ENCODE results near the gene ZNF408. TPM values are rescaled to one million over a fixed set of nuclear protein-coding genes. Genes with fewer than 3 reads are reported as not detected.
"Not testable (repeated sequence)": the region's sequence is repeated elsewhere in the genome, so short reads cannot be mapped to it uniquely, and the experiment has no call there.

Gene ZNF408
- total RNA-seq, 2 experiments from 2014 or later, result 9.2 to 9.7 TPM

- CTCF ChIA-PET, result interaction anchor here (1.3 kb wide), 1 partner anchor 27 kb away, joined by 3 read pairs; no protein-coding TSS in a partner anchor
- Mint-ChIP-seq H3K27me3 (no peaks in the 10 kb centered on the region), H3K27ac (peak overlapping the region; percentile 36)
Measured at GRCh38 chr11:46697723-46698122, 3.1 kb upstream of the ZNF408 start.

GRCh38 chr11:46698597-46698996, 2.2 kb upstream of the ZNF408 start:
- peak overlapping the region; percentile 97 for H3K4me3 Mint-ChIP-seq
- ATAC-seq (no peak), DNase-seq (no peak)
- no peaks in the 10 kb centered on the region for H3K27me3 Mint-ChIP-seq
- intact Hi-C loops (cut with micrococcal nuclease), result no loop called here
- ChIA-PET POLR2A (no interaction called here), CTCF (no interaction called here)
- no peaks in the 10 kb centered on the region for H3K9me3 Mint-ChIP-seq
- no peak for TF ChIP-seq CTCF (IDR thresholded peaks at IDR 0.05)
- peaks cover 47% of the 10 kb centered on the region for H3K4me1 Mint-ChIP-seq (ENCODE audit: low read depth)
- H3K36me3 Mint-ChIP-seq (ENCODE audit: low read depth), result peaks cover 26% of the 10 kb centered on the region
- peak overlapping the region; percentile 75 for H3K27ac Mint-ChIP-seq

More at GRCh38 chr11:46697723-46698122, 3.1 kb upstream of the ZNF408 start:
- Mint-ChIP-seq H3K4me1 (ENCODE audit: low read depth) (peaks cover 40% of the 10 kb centered on the region), H3K9me3 (no peaks in the 10 kb centered on the region), H3K4me3 (no peak overlapping the region), H3K36me3 (ENCODE audit: low read depth) (peaks cover 19% of the 10 kb centered on the region)
- no peak for DNase-seq
- no peak for ATAC-seq
- no peak for TF ChIP-seq CTCF (IDR thresholded peaks at IDR 0.05)
- POLR2A ChIA-PET, result interaction anchor here (0.9 kb wide), 1 partner anchor 10 kb away, joined by 3 read pairs; no protein-coding TSS in a partner anchor
- intact Hi-C loops (cut with micrococcal nuclease), result no loop called here

GRCh38 chr11:46701078-46701654, 335 bp downstream of the ZNF408 start:
- Mint-ChIP-seq H3K4me3 (peak overlapping the region; percentile 97), H3K27ac (peak overlapping the region; percentile 99), H3K36me3 (ENCODE audit: low read depth) (peaks cover 32% of the 10 kb centered on the region), H3K4me1 (ENCODE audit: low read depth) (peaks cover 42% of the 10 kb centered on the region), H3K27me3 (no peaks in the 10 kb centered on the region), H3K9me3 (no peaks in the 10 kb centered on the region)
- POLR2A ChIA-PET, result interaction anchor here (0.6 to 2.2 kb wide), 10 partner anchors 8 to 141 kb away, joined by 3 to 15 read pairs (median 5); partner anchors contain the start of gene ATG13
- no peak for ATAC-seq
- CTCF ChIA-PET, result interaction anchor here (0.6 to 1.6 kb wide), 7 partner anchors 12 to 878 kb away, joined by 3 to 5 read pairs (median 3); no protein-coding TSS in a partner anchor
- no peak for TF ChIP-seq CTCF (IDR thresholded peaks at IDR 0.05)
- DNase-seq, result no peak
- intact Hi-C loops (cut with micrococcal nuclease), result no loop called here

- ChIA-PET POLR2A (interaction anchor here (1.0 to 1.2 kb wide), 2 partner anchors 14 to 172 kb away, joined by 3 read pairs; partner anchors contain the start of gene F2), CTCF (no interaction called here)
- intact Hi-C loops (cut with micrococcal nuclease), result no loop called here
- peaks cover 19% of the 10 kb centered on the region for H3K4me1 Mint-ChIP-seq (ENCODE audit: low read depth)
- no peak for TF ChIP-seq CTCF (IDR thresholded peaks at IDR 0.05)
- H3K4me3 Mint-ChIP-seq, result no peak overlapping the region
- peaks cover 29% of the 10 kb centered on the region for H3K36me3 Mint-ChIP-seq (ENCODE audit: low read depth)
- H3K9me3 Mint-ChIP-seq, result no peaks in the 10 kb centered on the region
- no peak overlapping the region for H3K27ac Mint-ChIP-seq
- no peaks in the 10 kb centered on the region for H3K27me3 Mint-ChIP-seq
- ATAC-seq (no peak), DNase-seq (no peak)
Measured at GRCh38 chr11:46705070-46705688, 4.3 kb downstream of the ZNF408 start.

GRCh38 chr11:46706886-46707285, 6.1 kb downstream of the ZNF408 start:
- TF ChIP-seq CTCF (IDR thresholded peaks at IDR 0.05), result no peak
- H3K36me3 Mint-ChIP-seq (ENCODE audit: low read depth), result peaks cover 22% of the 10 kb centered on the region

GRCh38 chr11:46709351-46709750, 8.5 kb downstream of the ZNF408 start:
- DNase-seq; H3K36me3 Mint-ChIP-seq (ENCODE audit: low read depth); H3K4me1 Mint-ChIP-seq (ENCODE audit: low read depth); CTCF ChIA-PET; H3K9me3 Mint-ChIP-seq; ATAC-seq; intact Hi-C loops (cut with micrococcal nuclease); H3K27ac Mint-ChIP-seq; H3K4me3 Mint-ChIP-seq; H3K27me3 Mint-ChIP-seq: not testable (repeated sequence)
- POLR2A ChIA-PET, result interaction anchor here (1.5 kb wide), 1 partner anchor 9 kb away, joined by 3 read pairs; the partner anchor contains the start of genes ARHGAP1 and ZNF408

More at GRCh38 chr11:46706886-46707285, 6.1 kb downstream of the ZNF408 start:
- ATAC-seq, result no peak
- intact Hi-C loops (cut with micrococcal nuclease), result no loop called here
- Mint-ChIP-seq H3K9me3 (no peaks in the 10 kb centered on the region), H3K4me3 (no peak overlapping the region), H3K27ac (no peak overlapping the region), H3K27me3 (no peaks in the 10 kb centered on the region), H3K4me1 (ENCODE audit: low read depth) (peaks cover 13% of the 10 kb centered on the region)
- ChIA-PET CTCF (no interaction called here), POLR2A (interaction anchor here (1.1 to 1.3 kb wide), 2 partner anchors 17 to 19 kb away, joined by 3 read pairs; no protein-coding TSS in a partner anchor)
- DNase-seq, result no peak

Data from activated CD8-positive, alpha-beta T cell treated with anti-CD3 and anti-CD28 coated beads for 36 hours (primary cell).